ENCODE results near the gene DENND1B.
"Not testable (repeated sequence)": the region's sequence is repeated elsewhere in the genome, so short reads cannot be mapped to it uniquely, and the experiment has no call there.

The DENND1B gene

GRCh38 chr1:197705941-197706340 lies 69.3 kb downstream of the DENND1B start:
- DNase-seq (ENCODE audit: insufficient read length, low spot score) = no peak
- FAIRE-seq = peak; percentile 44
- no peak for TF ChIP-seq CTCF (IDR thresholded peaks at IDR 0.05; ENCODE audit: insufficient read depth, missing control alignments)

- FAIRE-seq; DNase-seq (ENCODE audit: insufficient read length, low spot score): not testable (repeated sequence)
Observed at GRCh38 chr1:197700688-197701087, 74.6 kb downstream of the DENND1B start.

- no peak for DNase-seq (ENCODE audit: insufficient read length, low spot score)
- FAIRE-seq = peak; percentile 95
Observed at GRCh38 chr1:197696372-197696771, 78.9 kb downstream of the DENND1B start.

GRCh38 chr1:197695961-197696360 lies 79.3 kb downstream of the DENND1B start:
- TF ChIP-seq CTCF (IDR thresholded peaks at IDR 0.05; ENCODE audit: insufficient read depth, missing control alignments) = no peak
- DNase-seq (ENCODE audit: insufficient read length, low spot score) = no peak

More at GRCh38 chr1:197696372-197696771, 78.9 kb downstream of the DENND1B start:
- TF ChIP-seq CTCF (IDR thresholded peaks at IDR 0.05; ENCODE audit: insufficient read depth, missing control alignments) = no peak

GRCh38 chr1:197692965-197693364 lies 82.3 kb downstream of the DENND1B start:
- FAIRE-seq = peak; percentile 96
- TF ChIP-seq CTCF (IDR thresholded peaks at IDR 0.05; ENCODE audit: insufficient read depth, missing control alignments) = peak; percentile 36
- DNase-seq (ENCODE audit: insufficient read length, low spot score) = no peak

More at GRCh38 chr1:197695961-197696360, 79.3 kb downstream of the DENND1B start:
- FAIRE-seq = no peak

GRCh38 chr1:197691816-197692215 lies 83.5 kb downstream of the DENND1B start:
- no peak for TF ChIP-seq CTCF (IDR thresholded peaks at IDR 0.05; ENCODE audit: insufficient read depth, missing control alignments)
- FAIRE-seq (peak; percentile 89), DNase-seq (ENCODE audit: insufficient read length, low spot score) (no peak)

- FAIRE-seq = peak; percentile 77
- TF ChIP-seq CTCF (IDR thresholded peaks at IDR 0.05; ENCODE audit: insufficient read depth, missing control alignments) = no peak
- no peak for DNase-seq (ENCODE audit: insufficient read length, low spot score)
Observed at GRCh38 chr1:197690074-197690473, 85.2 kb downstream of the DENND1B start.

GRCh38 chr1:197688233-197688632 lies 87.0 kb downstream of the DENND1B start:
- TF ChIP-seq CTCF (IDR thresholded peaks at IDR 0.05; ENCODE audit: insufficient read depth, missing control alignments) = no peak
- DNase-seq (ENCODE audit: insufficient read length, low spot score) = no peak
- FAIRE-seq = peak; percentile 94
